Right lobe of liver (tissue), 4 donors: ENCODE measurements around the gene RYR3.

ENCODE experiments used
- CTCF ChIP-seq, 4 donors: fragments of 200-600 bp in 3 of 4; fragments of 450-650 bp in 1 of 4; IDR thresholded peaks; one replicate each; pipeline versions ENCODE4 v1.5.1 to v1.8.0; 2016 to 2022; ENCODE audit warnings: antibody characterized with exemption in 4 of 4, mild to moderate bottlenecking in 2 of 4
- POLR2A ChIP-seq: fragments of 450-650 bp; IDR thresholded peaks from one replicate; pipeline ENCODE4 v1.6.1; 2017; ENCODE audit warnings: antibody characterized with exemption, mild to moderate bottlenecking
- donor health status: DM: no; HTN: no; CAD: no.
- donor health status: DM: no; HTN: no; CAD: no.
- donor health status: DM: no; HTN: yes; CAD: no.

- TF ChIP-seq POLR2A = no peak
- no peak for TF ChIP-seq CTCF (IDR thresholded peaks at IDR 0.05)
Measured at GRCh38 chr15:33852094-33852493, 541.3 kb downstream of the RYR3 start.
